ENCODE results near the gene TTC34.

DNA sequence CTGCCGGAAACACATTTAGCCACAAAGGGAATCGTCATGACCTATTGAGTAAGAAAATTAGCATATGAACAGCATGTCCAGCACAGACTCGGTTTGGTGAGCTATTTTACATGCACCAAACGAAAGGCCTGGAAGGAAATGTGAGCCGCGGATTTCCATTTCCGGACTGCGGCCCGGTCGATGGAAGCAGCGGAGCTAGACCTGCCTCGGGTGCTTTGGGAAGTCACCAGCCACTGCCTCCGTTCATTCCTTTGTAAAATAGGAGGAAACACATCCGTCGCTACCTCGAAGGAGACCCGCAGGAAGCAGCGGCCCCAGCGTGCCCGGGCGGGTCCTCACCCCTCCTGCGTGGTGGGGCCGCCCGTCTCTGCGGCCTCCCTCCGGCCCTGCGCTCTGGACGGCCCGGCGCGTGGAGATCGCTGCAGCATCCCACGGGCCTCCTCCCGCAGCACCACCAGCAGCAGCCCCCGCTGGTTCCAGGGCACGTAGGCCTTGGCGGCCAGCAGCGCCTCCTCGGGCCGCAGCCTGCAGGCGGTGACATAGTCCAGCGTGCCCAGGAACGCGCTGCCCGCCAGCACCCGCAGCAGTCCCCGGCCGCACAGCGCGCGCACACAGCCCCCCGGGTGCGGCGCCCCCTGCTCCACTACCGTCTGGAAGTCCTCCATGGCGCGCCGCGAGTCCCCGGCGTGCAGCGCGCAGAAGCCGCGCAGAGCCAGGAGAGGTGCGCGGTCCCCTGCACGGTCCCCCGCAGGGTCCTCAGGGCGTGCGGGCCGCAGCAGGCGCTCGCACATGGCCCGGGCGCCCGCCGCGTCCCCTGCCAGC is 12.1 kb downstream of the TTC34 start:
- TF ChIP-seq CTCF (IDR thresholded peaks at IDR 0.05): no peak
- no peak for TF ChIP-seq POLR2A (IDR thresholded peaks at IDR 0.05)
